Measurements from ENCODE around the gene PHF19. TPM values are rescaled to one million over a fixed set of nuclear protein-coding genes. Genes with fewer than 3 reads are reported as not detected.

The PHF19 gene
- polyA plus RNA-seq, 1 donor from 2014 or later, result 3.9 TPM

DNA sequence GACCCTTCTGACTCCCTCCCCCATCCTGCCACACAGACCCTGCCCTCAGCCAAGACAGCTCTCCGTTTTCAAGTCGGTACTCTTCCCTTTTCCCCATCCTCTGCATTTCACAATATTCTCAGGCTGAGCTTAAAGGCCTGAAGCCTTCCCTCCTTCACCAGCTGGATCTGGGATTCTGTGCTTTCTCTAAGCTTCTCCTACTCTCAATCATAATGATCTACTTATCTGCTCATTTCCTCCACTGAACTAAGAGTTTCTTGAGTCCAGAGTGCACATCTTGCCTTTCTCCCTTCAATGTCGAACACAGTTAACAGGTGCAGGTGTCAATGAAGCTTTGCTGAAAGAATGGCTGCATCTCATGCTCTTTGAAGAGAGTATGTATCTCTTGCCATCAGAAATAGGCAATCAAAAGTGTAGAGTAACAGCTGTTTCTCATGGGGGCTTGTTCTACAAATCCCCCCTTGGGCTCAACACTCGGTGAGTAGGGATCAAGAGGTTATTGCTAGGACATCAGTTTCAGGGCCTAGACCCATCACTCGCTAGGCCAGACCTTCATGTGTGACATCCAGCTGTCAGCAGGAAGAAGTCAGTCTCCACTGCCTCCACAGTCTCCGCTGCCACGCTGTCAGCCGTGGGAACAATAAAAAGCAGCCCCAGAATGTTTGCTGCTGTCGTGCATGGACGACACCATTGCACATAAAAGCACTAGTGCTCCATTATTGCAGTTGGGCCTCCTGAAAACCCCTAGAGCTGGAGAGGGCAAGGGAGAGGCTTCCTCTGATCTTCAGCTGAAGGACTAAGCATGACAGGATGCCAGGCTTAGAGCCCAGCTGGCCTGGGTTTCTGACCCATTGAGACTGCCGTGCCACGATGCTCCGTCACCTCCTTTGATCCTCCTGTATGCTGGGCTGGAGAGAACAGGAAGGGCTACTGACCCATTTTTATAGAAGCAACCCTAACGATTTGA, 25.9 kb upstream of the PHF19 start:
- peak overlapping the region in 3 of 4 donors; percentile 53 to 65 (median 58) for H3K4me3 Mint-ChIP-seq
- H3K27ac Mint-ChIP-seq, result peak overlapping the region; percentile 23 to 95 (median 83)
- no peaks in the 10 kb centered on the region for H3K9me3 Mint-ChIP-seq
- H3K27me3 Mint-ChIP-seq, result no peaks in the 10 kb centered on the region
- H3K36me3 Mint-ChIP-seq, result peaks cover 2% of the 10 kb centered on the region
- H3K4me1 Mint-ChIP-seq, result peaks cover 36 to 47% (median 45%) of the 10 kb centered on the region in 3 donors

DNA sequence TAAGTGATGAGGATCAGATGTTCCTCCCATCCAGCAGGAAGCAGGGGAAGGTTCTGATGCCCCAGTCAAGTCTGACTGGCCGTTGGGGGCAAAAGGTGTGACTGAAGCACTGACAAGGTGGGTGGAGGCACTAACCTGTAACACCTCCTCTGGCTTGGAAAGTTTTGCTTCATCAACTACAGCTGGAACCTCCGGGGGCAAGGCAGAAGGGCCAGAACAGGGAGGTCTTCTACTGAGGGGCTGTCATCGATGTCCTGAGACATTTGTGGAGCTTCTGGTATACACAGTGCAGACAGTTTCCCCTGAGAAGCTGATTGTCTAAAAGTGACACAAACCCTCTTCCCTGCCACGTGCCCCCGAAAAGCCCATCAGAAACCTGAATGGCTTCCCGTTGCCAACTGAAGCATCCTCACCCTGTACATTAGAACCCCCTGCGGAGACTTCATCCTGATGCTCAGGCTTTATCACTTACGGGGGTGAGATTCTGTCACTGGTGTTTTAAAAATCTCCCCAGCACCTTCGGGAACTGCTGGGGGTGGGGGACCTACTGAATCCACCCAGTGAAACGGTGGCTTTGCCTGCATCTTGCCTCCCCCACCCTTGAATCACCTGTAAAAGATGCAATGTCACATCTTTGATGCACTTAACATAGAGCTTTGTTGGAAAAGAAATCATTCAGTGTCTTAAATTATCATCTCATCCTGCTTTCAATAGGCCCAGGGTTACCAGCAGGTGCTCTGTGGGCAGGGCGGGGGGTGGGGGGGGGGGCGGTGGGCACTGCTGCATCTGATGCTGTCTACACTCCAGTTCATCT, 25.0 kb upstream of the PHF19 start:
- H3K9me3 Mint-ChIP-seq, result no peaks in the 10 kb centered on the region
- H3K4me1 Mint-ChIP-seq, result peaks cover 40 to 50% (median 47%) of the 10 kb centered on the region in 3 donors
- no peaks in the 10 kb centered on the region for H3K36me3 Mint-ChIP-seq
- H3K27me3 Mint-ChIP-seq, result no peaks in the 10 kb centered on the region
- peak overlapping the region in 2 of 3 donors; percentile 56 to 62 for H3K27ac Mint-ChIP-seq
- H3K4me3 Mint-ChIP-seq, result no peak overlapping the region

DNA sequence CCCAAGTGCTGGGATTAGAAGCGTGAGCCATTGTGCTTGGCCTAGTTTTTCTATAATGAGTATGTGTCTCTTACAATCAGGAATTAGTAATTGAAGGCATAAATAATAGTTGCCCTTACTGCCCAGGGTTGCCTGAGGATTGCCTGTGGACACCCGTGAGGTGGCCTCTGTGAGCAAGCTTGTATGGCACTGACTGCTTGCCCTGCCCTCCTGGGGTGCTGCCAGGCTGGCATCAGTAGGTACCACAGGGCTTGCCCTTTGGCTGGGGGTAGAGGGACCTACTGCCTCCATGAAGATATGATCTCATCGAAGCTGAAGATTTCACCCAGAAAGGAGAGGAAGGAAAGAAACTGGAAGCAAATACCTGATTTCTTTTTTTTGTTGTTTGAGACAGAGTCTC, 23.8 kb upstream of the PHF19 start:
- no peak overlapping the region for H3K4me3 Mint-ChIP-seq
- peak overlapping the region in 2 of 3 donors; percentile 28 to 72 for H3K27ac Mint-ChIP-seq
- H3K9me3 Mint-ChIP-seq, result no peaks in the 10 kb centered on the region
- H3K36me3 Mint-ChIP-seq, result no peaks in the 10 kb centered on the region
- H3K27me3 Mint-ChIP-seq, result no peaks in the 10 kb centered on the region
- H3K4me1 Mint-ChIP-seq, result peaks cover 38 to 51% (median 45%) of the 10 kb centered on the region in 3 donors

DNA sequence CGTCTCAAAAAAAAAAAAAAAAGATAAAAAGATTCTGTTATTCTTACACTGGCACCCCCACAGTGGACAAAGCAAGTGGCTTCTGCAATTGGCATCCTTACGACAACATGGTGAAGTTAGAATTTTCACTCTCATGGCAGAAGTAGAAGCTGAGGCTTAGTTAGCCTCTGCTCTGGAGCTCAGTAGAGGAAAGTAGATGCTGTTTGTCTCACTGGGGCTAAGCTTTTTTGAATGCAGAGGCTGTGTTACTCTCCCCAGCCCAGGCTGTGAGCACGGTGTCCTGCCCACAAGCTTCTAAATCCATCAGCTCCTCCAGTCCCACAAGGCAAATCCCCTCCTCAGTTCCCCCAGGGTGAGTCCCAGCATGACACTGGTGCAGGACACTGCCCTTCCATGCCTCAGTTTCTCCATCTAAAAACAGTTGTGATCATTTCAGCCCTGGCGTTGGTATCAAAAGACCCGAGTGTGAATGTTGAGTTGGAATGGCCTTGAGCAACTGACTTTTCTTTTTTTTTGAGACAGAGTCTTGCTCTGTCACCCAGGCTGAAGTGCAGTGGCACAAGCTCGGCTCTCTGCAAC, 22.6 kb upstream of the PHF19 start:
- Mint-ChIP-seq H3K27me3 (no peaks in the 10 kb centered on the region), H3K9me3 (no peaks in the 10 kb centered on the region), H3K4me3 (no peak overlapping the region), H3K36me3 (no peaks in the 10 kb centered on the region), H3K27ac (no peak overlapping the region), H3K4me1 (peaks cover 29 to 39% (median 34%) of the 10 kb centered on the region in 3 donors)

GRCh38 chr9:120898396-120898795, 21.4 kb upstream of the PHF19 start:
- Mint-ChIP-seq H3K4me1 (peaks cover 25 to 31% (median 25%) of the 10 kb centered on the region in 3 donors), H3K27ac (no peak overlapping the region), H3K4me3 (no peak overlapping the region)

DNA sequence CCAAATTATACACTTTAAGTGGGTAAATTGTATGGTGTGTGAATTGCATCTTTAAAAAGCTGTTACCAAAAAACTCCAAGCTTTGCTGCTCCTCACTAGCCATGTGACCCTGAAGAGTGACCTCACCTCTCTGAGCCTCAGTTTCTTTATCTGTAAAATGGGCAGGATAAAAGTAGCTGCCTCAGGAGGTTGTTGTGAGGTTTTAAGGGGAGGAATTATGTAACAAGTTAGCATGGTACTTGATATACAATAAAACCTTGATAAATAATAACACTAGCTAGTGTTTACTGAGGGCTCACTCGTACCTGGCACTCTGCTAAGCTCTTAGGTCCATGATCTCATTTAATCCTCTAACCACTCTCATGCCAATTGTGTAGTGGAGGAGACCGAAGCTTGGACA, 19.0 kb upstream of the PHF19 start:
- no peaks in the 10 kb centered on the region for H3K36me3 Mint-ChIP-seq
- no peaks in the 10 kb centered on the region for H3K27me3 Mint-ChIP-seq
- H3K27ac Mint-ChIP-seq, result no peak overlapping the region
- no peak overlapping the region for H3K4me3 Mint-ChIP-seq
- peaks cover 28 to 35% (median 32%) of the 10 kb centered on the region in 3 donors for H3K4me1 Mint-ChIP-seq
- H3K9me3 Mint-ChIP-seq, result no peaks in the 10 kb centered on the region

More at GRCh38 chr9:120898396-120898795, 21.4 kb upstream of the PHF19 start:
- Mint-ChIP-seq H3K27me3 (no peaks in the 10 kb centered on the region), H3K36me3 (no peaks in the 10 kb centered on the region), H3K9me3 (no peaks in the 10 kb centered on the region)

DNA sequence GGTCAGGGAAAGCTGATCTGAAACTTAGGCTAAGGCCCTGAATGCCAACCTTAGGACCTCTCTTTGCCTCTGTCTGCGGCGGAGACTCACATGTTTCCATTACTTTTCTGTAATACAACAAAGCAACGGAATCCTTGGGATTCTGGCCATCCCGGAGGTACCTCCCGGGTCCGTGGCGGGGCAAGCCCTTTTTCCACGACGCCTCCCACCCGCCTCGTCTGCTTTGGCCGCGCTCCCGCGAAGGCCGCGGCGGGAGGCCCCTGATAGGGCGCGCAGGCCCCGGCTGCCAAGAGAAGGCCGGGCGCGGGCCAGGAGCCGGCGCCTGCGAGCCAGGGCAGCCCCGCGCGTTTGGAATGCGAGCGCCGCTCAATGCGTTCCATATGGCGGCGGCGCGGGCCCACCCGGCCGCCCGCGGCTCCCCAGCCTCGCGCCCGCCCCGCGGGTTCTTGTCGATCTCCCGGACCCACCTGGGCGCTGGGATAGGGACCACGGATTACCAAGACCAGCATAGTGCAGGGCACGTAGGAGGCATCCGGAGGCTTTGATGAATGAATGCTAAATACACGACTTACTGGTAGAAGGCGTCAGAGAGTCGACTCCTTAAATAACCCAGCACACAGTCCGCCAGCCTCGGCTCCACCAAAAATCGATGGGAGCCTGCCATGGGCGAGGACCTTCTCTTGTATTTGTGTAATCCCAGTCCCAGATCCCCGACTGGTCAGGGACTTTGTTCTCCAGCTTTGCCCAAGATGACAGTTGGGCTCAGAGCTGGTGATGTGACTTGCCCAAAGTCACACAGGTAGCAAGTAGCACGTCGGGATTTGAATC, 17.5 kb upstream of the PHF19 start:
- no peak overlapping the region for H3K27ac Mint-ChIP-seq
- no peak overlapping the region for H3K4me3 Mint-ChIP-seq
- peaks cover 22 to 32% (median 31%) of the 10 kb centered on the region in 3 donors for H3K4me1 Mint-ChIP-seq
- H3K36me3 Mint-ChIP-seq, result no peaks in the 10 kb centered on the region
- H3K27me3 Mint-ChIP-seq, result no peaks in the 10 kb centered on the region
- H3K9me3 Mint-ChIP-seq, result no peaks in the 10 kb centered on the region

- H3K27me3 Mint-ChIP-seq, result no peaks in the 10 kb centered on the region
- peak overlapping the region in 2 of 3 donors; percentile 19 to 90 for H3K27ac Mint-ChIP-seq
- no peaks in the 10 kb centered on the region for H3K9me3 Mint-ChIP-seq
- H3K36me3 Mint-ChIP-seq, result no peaks in the 10 kb centered on the region
- H3K4me1 Mint-ChIP-seq, result peaks cover 22 to 32% (median 32%) of the 10 kb centered on the region in 3 donors
- peak overlapping the region in 2 of 4 donors; percentile 36 to 85 for H3K4me3 Mint-ChIP-seq
Observed at GRCh38 chr9:120893611-120894307, 16.8 kb upstream of the PHF19 start.

DNA sequence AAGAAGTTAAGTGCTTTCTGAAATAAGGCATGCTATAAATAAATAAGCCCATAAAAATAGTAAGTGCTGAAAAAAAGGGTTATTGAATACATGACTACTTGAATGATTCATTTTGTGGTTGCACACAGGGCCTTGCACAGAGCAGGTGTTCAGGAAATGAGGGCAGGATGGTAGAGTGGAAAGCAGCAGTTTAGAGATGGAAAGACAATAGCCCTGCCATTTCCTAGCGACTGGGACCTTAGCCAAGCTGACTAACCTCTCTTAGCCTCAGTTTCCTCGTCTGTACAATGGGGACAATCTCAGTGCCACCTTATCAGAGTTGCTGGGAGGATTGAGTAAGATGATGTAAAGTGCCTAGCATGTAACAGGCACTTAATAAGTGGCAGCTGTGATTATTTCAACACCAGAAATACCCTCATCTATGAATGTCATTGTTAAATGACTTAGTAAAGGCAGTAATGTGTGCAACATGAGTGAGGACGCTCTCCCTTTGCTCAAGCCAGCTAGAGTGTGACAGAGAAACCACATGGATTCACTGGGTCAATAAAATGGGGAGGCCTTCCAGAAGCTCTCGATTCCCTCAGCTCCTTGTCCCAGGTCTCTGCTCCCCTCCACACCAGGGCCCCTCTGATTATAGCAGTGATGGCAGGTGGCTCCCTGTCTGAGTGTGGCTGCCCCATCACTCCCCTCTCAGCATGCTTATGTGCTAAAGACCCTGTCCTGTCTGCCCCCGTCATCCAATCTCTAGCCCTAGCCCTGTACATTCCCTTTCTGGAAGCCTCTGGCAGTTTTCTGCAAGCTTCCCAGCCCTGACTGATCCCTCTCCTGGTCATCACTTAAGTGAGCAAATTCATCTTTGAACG, 16.0 kb upstream of the PHF19 start:
- Mint-ChIP-seq H3K36me3 (no peaks in the 10 kb centered on the region), H3K9me3 (no peaks in the 10 kb centered on the region), H3K4me1 (peaks cover 22 to 32% (median 32%) of the 10 kb centered on the region in 3 donors), H3K27ac (peak overlapping the region; percentile 19 to 90 (median 49)), H3K4me3 (peak overlapping the region; percentile 0 to 85 (median 50)), H3K27me3 (no peaks in the 10 kb centered on the region)

DNA sequence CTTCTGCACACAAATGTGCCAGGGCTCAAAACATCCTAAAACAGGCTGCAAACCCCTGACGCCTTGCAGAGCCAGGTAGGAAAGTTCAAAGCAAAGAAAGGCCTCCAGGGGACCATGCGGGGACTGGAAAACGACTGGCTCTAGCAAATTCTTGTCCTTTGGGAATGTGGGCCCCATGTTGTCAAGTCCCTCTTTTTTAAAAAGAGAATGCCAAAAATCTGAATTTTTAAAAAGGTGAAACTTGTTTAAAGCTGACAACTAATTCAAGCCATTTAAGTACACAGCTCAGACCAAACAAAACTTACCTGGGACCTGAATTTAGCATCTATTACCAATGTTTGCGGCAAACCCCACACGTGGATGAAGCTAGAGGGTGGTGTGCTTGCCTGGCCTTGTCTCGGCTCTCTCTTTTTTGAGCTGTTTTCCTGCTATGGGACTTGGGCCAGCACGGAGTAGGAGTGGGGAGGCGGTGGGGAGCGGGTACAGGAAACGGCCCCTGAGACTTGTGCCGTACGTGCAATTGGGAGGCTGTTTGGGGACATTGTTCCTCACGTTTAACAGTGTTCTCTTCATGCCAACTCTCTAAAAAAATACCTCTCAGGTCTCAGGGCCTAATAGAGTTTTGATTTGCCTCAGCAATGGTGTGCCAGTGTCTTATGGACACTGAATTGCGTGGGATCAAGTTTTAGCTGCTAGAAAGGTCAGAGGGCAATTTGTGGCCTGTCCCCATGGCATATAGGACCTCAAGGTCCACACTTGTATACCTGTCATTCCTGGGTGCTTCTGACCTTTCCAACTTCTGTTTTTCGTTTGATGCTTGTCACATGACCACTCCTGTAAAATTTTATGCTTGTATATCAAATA, 15.1 kb upstream of the PHF19 start:
- peak overlapping the region; percentile 0 to 69 (median 46) for H3K4me3 Mint-ChIP-seq
- peak overlapping the region; percentile 6 to 90 (median 49) for H3K27ac Mint-ChIP-seq
- no peaks in the 10 kb centered on the region for H3K27me3 Mint-ChIP-seq
- no peaks in the 10 kb centered on the region for H3K9me3 Mint-ChIP-seq
- no peaks in the 10 kb centered on the region for H3K36me3 Mint-ChIP-seq
- peaks cover 22 to 31% (median 29%) of the 10 kb centered on the region in 3 donors for H3K4me1 Mint-ChIP-seq

DNA sequence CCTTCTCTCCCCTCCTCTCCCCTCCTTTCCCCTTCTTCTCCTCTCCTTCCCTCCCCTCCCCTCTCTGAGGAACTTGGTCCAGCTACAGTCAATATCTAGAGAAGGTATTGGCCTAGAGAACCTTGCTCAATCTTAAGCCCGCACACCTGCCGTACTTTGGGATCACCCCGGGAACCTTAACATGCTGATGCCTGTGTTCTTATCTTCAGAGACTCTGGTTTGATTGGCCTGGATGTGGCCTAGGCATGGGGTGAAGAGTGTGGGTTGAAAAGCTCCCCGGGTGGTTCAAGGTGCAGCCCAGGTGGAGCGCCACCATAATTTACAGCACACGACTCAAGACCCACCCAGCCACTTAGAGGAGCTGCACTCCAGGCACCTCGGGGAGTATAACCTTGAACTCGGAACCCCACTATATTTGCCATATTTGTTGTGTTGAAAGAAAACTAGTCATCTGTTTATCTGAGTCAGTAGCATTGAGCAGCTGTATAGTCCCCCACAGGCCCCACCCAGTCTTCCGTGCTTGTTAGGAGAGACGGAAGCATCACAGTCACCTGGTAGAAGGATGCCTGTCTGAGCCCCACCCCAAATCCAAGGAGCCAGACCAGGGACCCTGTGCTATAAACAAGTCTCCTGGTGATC, 14.4 kb upstream of the PHF19 start:
- H3K4me1 Mint-ChIP-seq, result peaks cover 22 to 26% (median 24%) of the 10 kb centered on the region in 3 donors
- H3K9me3 Mint-ChIP-seq, result no peaks in the 10 kb centered on the region
- peak overlapping the region in 2 of 3 donors; percentile 6 to 90 for H3K27ac Mint-ChIP-seq
- H3K36me3 Mint-ChIP-seq, result no peaks in the 10 kb centered on the region
- H3K27me3 Mint-ChIP-seq, result no peaks in the 10 kb centered on the region
- peak overlapping the region in 1 of 4 donors; percentile 61 for H3K4me3 Mint-ChIP-seq
